BJ (cell line): ENCODE results near the gene SOS1. TPM values are rescaled to one million over a fixed set of nuclear protein-coding genes. Genes with fewer than 3 reads are reported as not detected.
"Not testable (repeated sequence)": the region's sequence is repeated elsewhere in the genome, so short reads cannot be mapped to it uniquely, and the experiment has no call there.

ENCODE experiments used
- CTCF ChIA-PET: fragments of 350-600 bp; formaldehyde crosslinking; extraction: SDS; loops from one replicate; lab custom pipeline; 2021; ENCODE audit warnings: antibody characterized with exemption, inconsistent platforms; lab: Yijun Ruan, JAX
- POLR2A ChIA-PET: fragments of 300-600 bp; sonication (Branson Sonifier 250); formaldehyde crosslinking; extraction: SDS; loops from one replicate; lab custom pipeline; 2021; ENCODE audit warnings: antibody characterized with exemption; lab: Charles Lee
- DNase-seq: peaks from one replicate; pipeline ENCODE4 v3.0.0-alpha.2; 2011; ENCODE audit warnings: low read depth
- H3K27me3 ChIP-seq: 2 replicates; pipeline ENCODE4 v1.6.0; 2011; ENCODE audit warnings: low read length; ENCODE audit not compliant: control insufficient read depth, insufficient read depth
- H3K36me3 ChIP-seq: 2 replicates; pipeline ENCODE4 v1.5.1; 2011; ENCODE audit warnings: low read length; ENCODE audit not compliant: control insufficient read depth, insufficient read depth
- H3K4me3 ChIP-seq: 2 replicates; pipeline ENCODE4 v1.5.1; 2011; ENCODE audit warnings: low read depth, mild to moderate bottlenecking, control low read depth, low read length
- polyA plus RNA-seq: library from polyadenylated mRNA; depleted of rRNA; stranded (reverse); fragments of >200 nt; gene quantifications from 2 replicates; pipeline ENCODE4 v1.2.3, GENCODE V29; 2011
- TF ChIP-seq, protein P1 (sequence below): IDR thresholded peaks from 2 replicates; pipeline ENCODE4 v1.5.1; 2011; ENCODE audit warnings: low read depth, mild to moderate bottlenecking, control low read depth, inconsistent platforms, low read length, moderate library complexity; ENCODE audit not compliant: insufficient read depth

The SOS1 gene
- polyA plus RNA-seq, 1 experiment: 12.9 TPM

DNA sequence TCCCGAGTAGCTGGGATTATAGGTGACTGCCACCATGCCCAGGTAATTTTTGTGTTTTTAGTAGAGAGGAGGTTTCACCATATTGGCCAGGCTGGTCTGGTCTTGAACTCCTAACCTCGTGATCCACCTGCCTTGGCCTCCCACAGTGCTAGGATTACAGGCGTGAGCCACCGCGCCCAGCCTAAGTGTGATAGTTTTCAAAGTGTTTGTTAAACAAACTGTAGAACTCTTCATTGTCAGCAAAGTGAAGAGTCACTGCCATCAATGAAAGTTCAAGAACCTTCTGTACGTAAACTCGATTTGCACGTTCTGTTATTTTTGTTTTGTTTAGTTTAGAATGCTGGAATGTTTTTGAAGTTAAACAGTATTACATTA, 18.0 kb upstream of the SOS1 start:
- H3K4me3 ChIP-seq: no peak overlapping the region
- CTCF ChIA-PET: no interaction called here
- TF ChIP-seq, protein P1, sequence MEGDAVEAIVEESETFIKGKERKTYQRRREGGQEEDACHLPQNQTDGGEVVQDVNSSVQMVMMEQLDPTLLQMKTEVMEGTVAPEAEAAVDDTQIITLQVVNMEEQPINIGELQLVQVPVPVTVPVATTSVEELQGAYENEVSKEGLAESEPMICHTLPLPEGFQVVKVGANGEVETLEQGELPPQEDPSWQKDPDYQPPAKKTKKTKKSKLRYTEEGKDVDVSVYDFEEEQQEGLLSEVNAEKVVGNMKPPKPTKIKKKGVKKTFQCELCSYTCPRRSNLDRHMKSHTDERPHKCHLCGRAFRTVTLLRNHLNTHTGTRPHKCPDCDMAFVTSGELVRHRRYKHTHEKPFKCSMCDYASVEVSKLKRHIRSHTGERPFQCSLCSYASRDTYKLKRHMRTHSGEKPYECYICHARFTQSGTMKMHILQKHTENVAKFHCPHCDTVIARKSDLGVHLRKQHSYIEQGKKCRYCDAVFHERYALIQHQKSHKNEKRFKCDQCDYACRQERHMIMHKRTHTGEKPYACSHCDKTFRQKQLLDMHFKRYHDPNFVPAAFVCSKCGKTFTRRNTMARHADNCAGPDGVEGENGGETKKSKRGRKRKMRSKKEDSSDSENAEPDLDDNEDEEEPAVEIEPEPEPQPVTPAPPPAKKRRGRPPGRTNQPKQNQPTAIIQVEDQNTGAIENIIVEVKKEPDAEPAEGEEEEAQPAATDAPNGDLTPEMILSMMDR: no peak
- DNase-seq: no peak
- no peaks in the 10 kb centered on the region for H3K36me3 ChIP-seq
- H3K27me3 ChIP-seq: no peaks in the 10 kb centered on the region
- POLR2A ChIA-PET: no interaction called here

DNA sequence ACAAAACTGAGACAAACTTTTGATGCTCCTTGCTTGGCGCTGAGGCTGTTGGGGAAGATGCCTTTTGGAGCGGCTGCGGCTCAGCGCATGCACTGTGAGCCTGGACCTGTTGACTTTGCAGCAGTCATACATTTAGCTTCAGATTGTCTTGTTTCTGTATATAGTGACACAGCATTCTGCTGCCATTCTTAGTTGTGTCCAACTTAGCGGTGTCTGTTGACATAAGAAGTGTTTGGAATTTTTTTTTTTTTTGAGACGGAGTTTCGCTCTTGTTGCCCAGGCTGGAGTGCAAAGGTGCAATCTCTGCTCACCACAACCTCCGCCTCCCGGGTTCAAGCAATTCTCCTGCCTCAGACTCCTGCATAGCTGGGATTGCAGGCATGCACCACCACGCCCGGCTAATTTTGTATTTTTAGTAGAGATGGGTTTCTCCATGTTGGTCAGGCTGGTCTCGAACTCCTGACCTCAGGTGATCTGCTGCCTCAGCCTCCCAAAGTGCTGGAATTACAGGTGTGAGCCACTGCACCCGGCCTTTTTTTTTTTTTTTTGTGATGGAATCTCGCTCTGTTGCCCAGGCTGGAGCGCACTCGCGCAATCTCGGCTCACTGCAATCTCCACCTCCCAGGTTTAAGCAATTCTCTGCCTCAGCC, 17.5 kb upstream of the SOS1 start:
- POLR2A ChIA-PET, DNase-seq, CTCF ChIA-PET, H3K4me3 ChIP-seq, H3K27me3 ChIP-seq, H3K36me3 ChIP-seq: not testable (repeated sequence)

DNA sequence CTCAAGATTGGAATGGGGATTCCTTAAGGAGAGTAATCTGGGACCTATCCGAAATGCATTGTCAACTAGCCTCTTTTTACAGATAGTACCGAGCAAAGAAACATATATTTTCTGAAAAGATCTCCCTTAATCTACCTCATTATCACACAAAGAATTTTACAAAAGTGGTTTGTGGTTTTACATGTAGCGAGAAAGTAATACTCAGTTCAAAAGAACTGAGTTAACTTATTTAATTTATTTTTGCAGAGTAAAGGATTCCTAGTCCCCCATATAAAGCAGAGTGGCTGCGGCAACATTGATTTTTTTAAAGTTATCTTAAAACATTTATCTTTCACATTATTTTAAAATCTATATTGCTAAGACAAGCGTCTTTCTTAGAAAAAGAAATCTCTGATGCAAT, 15.9 kb upstream of the SOS1 start:
- DNase-seq: no peak
- CTCF ChIA-PET: interaction anchor here (1.0 kb wide), 1 partner anchor 11 kb away, joined by 3 read pairs; no protein-coding TSS in a partner anchor
- Histone ChIP-seq H3K27me3 (no peaks in the 10 kb centered on the region), H3K36me3 (no peaks in the 10 kb centered on the region), H3K4me3 (no peak overlapping the region)
- TF ChIP-seq, protein P1: no peak
- POLR2A ChIA-PET: no interaction called here

DNA sequence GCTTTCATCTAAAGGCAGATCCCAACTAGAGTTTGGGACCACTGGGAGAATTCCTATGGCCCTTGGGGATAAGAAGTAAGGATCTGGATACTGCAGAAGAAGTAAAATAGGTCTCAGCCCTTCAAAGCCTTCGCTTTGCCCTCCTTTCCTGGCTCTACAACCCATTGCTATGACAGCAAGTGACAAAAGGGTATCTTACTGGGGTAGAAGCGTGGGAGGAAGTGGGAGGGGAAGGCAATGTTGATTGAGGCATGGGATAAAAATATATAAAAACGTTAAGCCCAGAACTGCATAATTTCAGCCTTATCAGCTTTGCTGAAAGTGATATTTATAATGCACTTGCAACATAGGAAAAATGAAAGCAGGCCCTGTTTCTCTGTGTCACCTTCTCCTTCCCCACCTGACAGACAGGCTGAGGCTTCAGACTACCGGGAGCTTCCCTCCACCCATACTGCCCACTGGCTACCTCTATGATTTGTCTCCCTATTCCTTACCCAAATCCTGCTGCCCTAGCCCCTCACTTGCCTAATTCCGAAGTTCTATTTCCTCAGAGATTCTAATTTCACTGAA, 14.9 kb upstream of the SOS1 start:
- H3K27me3 ChIP-seq: no peaks in the 10 kb centered on the region
- H3K36me3 ChIP-seq: no peaks in the 10 kb centered on the region
- H3K4me3 ChIP-seq: no peak overlapping the region
- POLR2A ChIA-PET: no interaction called here
- CTCF ChIA-PET: interaction anchor here (0.6 to 1.0 kb wide), 2 partner anchors 10 to 38 kb away, joined by 3 to 4 read pairs; no protein-coding TSS in a partner anchor
- TF ChIP-seq, protein P1: no peak
- DNase-seq: no peak

DNA sequence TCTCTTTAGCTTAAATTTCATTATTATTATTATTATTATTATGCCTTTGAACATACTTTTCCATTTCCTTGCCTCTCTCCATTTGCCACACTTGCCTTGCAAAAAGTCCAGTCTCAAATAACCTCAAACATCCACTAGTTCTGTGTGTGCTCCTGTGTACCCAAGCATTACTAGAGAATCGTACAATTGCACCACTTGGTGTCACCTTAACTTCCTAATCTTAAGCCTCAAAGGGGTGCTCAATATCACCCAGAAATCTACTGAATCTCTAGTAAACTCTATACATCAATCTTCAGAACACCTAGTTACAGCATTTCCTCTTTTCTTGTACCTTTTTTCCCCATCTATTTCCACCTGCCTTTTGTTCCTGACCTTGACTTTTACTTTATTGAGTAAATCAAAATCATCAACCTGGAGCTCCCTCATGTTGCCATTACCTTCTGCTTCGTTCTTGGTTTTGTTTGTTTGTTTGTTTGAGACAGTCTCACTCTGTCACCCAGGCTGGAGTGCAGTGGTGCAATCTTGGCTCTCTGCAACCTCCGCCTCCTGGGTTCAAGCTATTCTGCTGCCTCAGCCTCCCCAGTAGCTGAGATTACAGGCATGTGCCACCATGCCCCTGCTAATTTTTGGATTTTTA, 12.5 kb upstream of the SOS1 start:
- Histone ChIP-seq H3K27me3 (no peaks in the 10 kb centered on the region), H3K36me3 (no peaks in the 10 kb centered on the region), H3K4me3 (no peak overlapping the region)
- CTCF ChIA-PET: no interaction called here
- no peak for DNase-seq
- TF ChIP-seq, protein P1: no peak
- POLR2A ChIA-PET: no interaction called here
